ENCODE results near the gene NUDT8.
A peak's percentile ranks its signal among the peaks of the same experiment; 100 is the strongest.

DNA sequence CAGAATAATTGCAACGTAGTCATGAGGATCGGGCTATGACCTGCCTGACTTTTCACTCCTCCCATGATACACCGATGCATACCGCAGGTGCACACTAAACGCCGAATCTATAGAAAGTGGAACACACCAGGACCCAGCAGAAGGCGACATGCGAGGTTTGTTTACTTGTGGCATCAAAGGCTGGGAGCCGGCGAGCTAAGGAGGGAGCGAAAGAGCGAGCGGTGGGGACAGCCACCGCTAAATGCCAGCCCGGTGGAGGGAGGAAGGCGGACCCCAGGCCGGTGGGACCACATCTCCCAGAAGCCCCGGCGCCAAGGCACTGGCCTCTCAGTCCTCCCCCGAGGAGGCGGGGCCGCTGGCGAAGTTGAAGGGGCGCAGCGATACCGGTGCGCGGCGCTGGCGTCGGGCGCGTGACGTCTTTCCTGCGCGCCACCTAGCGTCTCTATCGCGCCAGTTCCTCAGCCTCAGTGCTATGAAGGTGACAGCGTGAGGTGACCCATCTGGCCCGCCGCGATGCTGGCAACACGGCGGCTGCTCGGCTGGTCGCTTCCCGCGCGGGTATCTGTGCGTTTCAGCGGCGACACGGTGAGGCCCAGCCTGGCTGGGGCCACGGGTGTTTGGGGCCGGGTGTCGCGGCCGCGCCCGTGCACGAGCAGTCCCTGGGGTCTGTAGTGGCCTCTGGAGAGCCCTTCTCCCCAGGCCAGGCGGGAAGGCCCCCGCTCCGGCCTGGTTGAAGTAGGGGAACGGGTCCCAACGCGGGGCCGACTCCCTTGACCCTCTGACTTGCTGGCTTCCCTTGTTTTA, 23.0 kb downstream of the NUDT8 start, which contains the start of gene NDUFV1:
- TF ChIP-seq CTCF (optimal IDR thresholded peaks at IDR 0.05 in 1 of 3, IDR thresholded peaks at IDR 0.05 in 1 of 3, conservative IDR thresholded peaks at IDR 0.05 in 1 of 3; ENCODE audit: extremely low read depth in 1 of 3, insufficient read depth in 2 of 3, low read length in 3 of 3), result peak; percentile 41 to 75 (median 67)
- TF ChIP-seq EZH2 (IDR thresholded peaks at IDR 0.05; ENCODE audit: low read length), result no peak
